ENCODE data around the gene ENTR1.
A peak's percentile ranks its signal among the peaks of the same experiment; 100 is the strongest.

Gene ENTR1

DNA sequence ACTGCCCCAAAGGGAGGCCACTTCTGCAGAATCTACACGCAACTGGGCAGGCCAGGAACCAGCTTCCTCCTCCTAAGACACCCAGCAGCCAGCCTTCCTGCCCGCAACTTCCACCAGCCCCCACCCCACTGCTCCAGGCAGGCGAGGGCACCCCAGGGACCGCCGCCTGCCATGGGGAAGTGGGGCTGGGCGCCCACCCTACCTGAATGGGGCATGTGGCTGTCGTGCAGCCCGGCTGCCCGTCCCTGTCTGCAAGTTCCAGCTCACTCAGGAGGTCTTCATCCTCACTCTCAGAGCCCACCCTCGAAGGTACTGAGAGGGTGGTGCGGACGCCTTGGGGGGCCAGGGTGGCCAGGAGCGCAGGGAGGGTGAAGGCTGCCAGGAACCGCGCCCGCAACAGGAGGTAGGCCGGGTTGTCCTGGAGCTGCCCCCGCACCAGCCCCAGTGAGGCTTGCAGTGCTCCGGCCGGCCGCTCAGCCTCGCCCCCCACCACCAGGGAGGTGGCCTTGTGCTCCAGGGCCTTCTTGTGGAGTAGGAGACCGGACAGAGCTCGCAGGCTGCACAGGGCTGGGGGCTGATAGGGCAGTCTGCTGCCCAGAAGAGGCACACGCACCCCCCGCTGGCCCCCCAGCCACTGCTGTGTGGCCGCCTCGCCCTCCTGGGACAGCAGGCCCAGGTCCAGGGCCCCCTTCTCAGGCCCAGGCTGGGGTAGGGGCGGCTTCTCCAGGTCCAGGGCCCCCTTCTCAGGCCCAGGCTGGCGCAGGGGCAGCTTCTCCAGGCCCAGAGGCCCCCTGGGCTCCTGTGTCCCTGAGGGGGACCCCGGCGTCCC lies 32.9 kb downstream of the ENTR1 start:
- no peak for DNase-seq (ENCODE audit: low spot score)

DNA sequence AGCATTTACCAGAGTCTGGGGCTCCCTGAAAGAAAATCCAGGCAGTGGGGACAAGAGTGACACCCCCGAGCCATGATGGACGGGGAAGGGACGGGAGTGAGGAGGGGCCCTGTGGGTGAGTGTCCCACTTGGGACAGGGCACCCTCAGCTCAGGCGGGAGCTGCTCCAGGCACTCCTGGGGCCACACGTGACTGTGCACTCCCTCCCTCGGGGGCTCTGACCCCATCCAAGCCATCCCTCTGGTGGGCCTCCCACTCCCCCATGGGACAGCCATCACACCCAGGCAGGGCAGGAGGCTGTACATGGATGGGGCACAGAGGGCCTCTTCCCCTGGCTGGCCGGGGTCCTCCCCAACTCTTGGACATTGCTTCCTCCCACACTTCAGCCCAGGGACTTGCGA lies 34.0 kb downstream of the ENTR1 start:
- no peak for DNase-seq (ENCODE audit: low spot score)

- no peak for DNase-seq (ENCODE audit: low spot score)
These were observed 35.3 kb downstream of the ENTR1 start for GRCh38 chr9:136375096-136375495.

DNA sequence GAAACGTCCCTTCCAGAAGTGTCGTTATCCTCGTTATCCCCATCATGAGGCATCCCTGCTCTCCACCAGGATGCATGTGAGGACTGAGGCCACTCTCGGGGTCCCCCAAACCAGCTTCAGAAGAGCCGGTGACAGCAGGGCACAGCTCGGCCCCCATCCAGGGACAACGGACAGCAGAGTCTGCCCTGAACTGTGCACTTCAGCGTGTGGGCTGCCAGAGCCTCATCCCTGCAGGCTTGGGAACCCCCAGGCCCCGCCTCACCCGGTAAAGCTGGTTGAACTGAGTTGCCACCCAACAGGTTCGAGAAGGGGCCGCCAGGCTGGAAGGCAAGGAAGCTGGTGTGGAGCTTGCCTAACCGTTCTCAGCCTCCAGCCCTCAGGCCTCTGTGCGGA lies 36.2 kb downstream of the ENTR1 start:
- DNase-seq (ENCODE audit: low spot score), result no peak

GRCh38 chr9:136373300-136374182 lies 36.9 kb downstream of the ENTR1 start, which contains the start of gene CARD9:
CARD9 (minus strand) TSS chr9:136373669; CDS start chr9:136372078, 1,591 bp downstream.
- DNase-seq (ENCODE audit: low spot score), result no peak

DNA sequence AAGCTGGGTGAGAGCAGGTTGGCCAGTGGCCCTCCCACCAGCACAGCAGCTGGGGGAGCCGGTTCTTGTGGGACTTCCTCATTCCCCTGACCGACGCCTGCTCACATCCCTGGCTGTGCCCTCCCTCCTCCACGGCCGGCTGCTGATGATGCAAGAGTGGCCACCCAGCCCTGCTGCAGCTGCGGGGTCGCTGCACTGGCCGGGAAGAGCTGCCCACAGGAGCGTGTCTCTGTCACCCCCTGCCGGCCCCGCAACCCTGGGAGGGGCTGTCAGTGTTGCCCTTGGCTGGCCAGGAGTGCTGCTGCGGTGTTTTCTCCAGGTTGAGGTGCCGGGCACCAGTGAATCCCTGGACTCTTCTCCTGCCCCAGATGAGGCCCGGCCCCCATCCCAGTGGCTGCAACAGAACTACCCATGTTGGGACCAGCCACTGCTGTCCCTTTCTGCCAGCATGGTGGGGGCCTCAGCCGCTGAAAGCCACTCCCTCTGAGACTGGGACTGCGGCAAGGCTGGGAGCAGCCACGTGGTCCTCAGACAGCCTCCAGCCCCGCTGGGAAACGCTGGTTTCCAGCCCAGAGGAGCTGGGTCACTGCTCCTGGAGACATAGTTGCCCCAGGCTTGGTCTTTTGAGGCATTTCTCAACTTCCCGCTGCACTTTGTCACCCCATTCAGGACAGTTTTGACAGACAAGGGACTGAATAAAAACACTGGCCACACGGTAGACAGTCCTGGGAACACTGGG lies 37.7 kb downstream of the ENTR1 start:
- DNase-seq (ENCODE audit: low spot score), result no peak

DNA sequence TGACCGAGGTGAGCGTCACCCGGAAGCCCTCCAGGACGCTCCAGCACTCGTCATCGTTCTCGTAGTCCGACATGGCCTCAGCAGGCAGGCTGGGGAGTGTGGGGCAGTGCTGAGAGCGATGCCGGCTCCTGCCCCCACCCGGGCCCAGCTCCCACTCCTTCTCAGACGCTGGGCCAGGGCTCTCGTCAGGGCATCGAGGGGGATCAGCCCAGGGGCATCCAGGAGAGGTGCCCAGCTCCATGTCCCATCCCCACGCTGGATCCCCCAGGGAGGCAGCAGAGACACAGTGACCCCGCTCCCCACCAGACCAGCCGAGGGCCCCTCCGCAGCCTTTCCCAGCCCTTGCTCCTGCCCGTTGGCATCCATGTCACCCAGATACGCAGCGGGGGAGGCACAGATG lies 38.4 kb downstream of the ENTR1 start:
- no peak for DNase-seq (ENCODE audit: low spot score)

DNA sequence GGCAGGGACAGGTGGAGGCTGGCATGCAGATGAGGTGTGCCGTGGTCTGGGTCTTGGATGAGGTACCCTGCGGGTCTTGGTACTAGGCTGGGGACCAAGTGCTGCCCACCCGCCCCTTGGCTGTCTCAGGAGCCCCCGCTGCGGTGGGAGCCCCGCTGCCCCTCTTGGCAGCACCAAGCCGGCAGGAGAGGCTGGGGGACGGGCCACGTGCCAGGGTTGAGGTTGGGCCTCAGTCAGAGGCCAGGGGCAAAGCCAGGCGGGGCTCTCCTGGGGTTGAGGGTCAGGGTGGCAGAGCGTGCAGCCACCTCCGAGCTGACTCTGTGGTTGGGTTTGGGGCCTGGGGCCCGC lies 38.9 kb downstream of the ENTR1 start:
- no peak for DNase-seq (ENCODE audit: low spot score)

- no peak for DNase-seq (ENCODE audit: low spot score)
These were observed 39.5 kb downstream of the ENTR1 start for GRCh38 chr9:136370687-136371532.

DNA sequence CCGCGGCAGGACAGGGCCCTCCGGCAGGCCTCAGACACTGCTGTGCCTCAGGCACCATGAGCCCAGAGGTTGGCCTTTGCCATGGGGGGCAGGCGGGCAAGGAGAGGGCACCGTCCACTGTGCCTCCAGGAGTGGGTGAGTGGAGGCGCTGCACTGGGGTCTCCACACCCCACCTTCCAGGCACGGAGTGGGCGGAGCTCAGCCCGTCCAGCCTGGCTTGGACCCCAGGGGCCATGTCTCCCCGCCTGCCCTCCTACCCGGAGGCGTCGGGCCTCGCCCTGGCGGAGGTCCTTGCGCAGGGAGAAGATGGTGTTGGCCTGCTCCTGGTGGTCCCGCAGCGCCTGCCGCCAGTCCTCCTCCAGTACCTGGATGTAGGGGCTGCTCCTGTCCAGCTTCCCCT lies 40.4 kb downstream of the ENTR1 start:
- DNase-seq (ENCODE audit: low spot score), result no peak

DNA sequence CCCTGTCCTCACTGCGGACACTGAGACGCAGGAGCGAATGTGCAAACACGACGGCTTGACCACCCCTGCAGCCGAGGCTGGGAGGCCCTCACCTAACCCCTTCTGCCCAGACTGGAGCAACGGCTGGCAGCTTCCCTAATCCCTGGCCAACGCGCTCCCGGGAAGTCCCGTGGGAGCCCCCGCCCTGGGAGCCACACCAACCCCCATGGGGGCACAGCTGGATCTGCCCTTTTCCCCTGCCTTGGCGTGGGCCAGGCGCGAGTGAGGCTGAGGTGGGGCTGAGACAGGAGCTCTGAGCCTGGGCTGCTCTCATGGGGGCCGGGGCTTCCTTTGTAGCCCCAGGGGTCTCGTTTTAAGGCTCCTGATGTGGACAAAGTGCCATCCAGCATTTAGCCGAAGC lies 42.2 kb downstream of the ENTR1 start:
- no peak for DNase-seq (ENCODE audit: low spot score)

DNA sequence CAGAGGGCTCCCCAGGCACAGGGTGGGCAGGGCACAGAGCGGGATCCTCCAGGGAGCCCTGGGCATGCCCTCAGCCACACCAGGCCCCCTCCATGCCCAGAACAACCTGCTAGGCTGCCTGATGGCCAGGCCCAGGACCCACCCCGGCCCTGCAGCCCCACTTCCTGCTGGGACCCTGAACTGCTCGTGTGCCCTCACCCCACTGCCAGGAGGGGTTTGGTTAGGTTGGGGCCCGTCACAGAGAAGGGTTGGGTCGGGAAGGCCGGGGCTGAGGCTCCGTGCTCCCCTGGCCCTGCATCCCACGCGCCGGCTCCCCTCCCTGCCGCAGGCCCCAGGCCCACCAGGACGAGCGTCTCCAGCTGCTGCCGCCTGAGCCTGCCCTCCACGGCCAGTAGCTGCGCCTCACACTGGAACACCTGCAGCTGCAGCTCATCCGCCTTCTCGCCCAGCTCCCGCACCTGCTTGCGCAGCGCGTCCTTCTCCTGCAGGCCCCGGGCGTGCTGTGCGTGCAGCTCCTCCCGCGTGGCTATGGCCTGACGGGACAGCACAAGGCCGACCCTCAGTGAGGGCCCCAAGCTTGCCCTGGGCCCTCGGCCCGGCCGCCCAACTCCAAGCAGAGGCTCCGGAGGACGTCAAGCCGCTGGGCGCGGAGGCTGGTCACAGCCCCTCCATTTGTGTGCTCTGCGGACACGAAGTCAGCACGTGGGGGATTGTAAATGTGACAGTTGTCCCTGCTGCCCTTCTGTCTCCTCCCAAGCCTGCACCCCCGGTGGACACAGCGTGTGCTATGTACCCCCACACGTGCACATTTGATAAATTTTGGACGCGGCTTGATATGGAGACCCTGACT lies 42.9 kb downstream of the ENTR1 start:
- no peak for DNase-seq (ENCODE audit: low spot score)

- no peak for DNase-seq (ENCODE audit: low spot score)
These were observed 43.6 kb downstream of the ENTR1 start for GRCh38 chr9:136366826-136367225.

GRCh38 chr9:136365775-136366222 lies 44.6 kb downstream of the ENTR1 start:
- no peak for DNase-seq (ENCODE audit: low spot score)

DNA sequence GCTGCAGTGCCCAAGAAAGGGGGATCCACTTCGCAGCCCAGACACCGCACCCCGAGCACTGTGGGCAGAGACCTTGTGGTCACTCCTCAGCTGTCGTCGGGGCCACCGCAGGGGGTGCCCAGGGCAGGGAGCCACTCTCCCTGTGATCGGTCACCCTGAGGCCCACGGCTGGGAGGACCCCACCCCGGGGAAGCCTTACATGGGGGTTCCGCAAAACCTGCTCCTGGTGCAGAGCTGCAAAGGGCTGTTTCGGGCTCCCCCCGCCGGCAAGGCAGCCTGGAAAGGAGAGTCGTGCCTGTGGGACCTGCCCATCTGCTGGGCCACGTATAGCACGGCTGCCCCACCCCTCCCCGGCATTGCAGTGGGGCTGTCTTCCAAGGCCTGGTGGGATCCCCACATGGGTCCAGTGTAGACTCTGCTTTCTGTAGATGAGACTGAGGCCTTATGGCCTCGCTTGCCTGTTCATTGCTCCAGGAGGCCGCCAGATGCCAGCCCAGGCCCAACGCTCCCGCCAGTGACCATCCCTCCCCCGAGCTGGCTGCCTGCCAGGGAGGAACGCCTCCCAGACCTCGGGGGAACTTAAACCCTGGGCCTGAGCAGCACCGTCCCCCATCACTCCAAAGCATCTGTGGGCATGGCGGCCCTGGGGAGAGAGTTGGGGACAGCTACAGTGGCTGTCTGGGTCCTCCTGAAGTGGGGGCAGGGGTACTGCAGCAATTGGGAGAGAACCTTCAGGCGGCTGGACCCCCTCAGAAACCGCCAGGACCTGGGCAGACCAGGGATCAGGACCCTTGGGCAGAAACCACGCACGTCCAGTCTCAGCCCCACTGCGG lies 45.3 kb downstream of the ENTR1 start:
- DNase-seq (ENCODE audit: low spot score), result no peak

DNA sequence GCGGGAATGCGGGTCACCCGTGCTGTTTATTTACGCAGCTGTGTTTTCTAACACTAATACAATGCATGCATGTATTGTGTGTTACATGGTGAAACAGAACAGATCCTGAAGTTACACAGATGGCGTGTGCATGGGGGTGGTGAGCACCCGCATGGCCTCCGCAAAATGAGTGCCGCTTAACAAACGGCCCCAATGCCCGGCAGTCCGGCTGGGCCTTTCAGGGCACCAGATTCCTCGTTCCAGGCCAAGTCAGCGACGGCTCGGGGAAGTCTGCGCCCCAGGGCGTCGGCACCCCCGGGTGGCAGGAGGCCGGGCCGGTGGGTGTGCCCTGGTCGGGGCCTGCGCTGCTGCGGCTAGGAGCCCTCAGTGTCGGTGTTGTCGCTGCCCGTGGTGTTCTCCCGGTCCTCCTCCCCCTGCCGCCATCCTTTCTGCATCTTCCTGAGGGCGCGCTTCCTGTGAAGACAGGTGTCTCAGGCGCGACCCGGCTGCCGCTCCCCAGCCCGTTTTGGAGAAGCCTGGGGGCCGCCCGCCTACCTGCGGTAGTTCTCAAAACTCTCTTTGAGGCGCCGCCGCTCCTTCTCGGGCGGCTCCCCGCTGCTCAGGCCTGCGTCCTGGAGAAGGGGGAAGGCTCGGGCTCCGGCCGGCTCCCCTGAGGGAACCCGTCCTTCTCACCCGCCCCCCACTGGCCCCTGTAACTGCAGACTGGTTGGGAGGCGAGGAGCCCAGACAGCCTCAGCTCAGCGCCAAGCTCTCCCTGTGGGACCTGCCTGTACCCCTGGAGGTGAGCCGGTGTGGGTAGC lies 46.3 kb downstream of the ENTR1 start:
- DNase-seq (ENCODE audit: low spot score), result no peak

GRCh38 chr9:136363106-136363948 lies 47.1 kb downstream of the ENTR1 start, which contains the start of gene DNLZ:
DNLZ (minus strand) TSS chr9:136363744; CDS start chr9:136363714, 30 bp downstream.
- peak; percentile 95 for DNase-seq (ENCODE audit: low spot score)

- DNase-seq (ENCODE audit: low spot score), result no peak
These were observed 48.0 kb downstream of the ENTR1 start for GRCh38 chr9:136362450-136362784.
